GM18868 (cell line): Measurements from ENCODE around the gene TSPAN13.

Source experiments
- ATAC-seq: cut with Tn5 transposase; IDR thresholded peaks from one replicate; pipeline ENCODE4 v1.9.1; 2021; ENCODE audit warnings: mild to moderate bottlenecking, moderate library complexity; ENCODE audit not compliant: unreplicated experiment

Gene TSPAN13

DNA sequence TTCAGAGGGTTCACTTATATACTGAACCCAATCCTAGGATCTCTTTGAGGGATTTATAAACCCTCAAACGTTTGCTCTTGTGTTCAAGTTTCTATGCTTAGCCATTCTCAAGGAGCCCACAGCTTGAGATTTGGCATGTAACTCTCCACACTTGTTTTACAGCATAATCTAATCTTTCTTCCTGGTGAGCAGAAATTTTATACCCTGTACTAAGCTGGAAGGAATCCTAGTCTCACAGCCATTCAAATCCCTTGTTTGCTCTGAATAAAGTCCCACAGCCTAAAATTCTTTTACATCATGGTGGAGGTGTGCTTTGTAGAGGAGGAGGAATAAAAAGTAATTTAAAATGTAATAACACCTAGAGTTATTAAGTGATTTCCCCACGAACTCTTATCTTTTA, 56.6 kb downstream of the TSPAN13 start:
- no peak for ATAC-seq

DNA sequence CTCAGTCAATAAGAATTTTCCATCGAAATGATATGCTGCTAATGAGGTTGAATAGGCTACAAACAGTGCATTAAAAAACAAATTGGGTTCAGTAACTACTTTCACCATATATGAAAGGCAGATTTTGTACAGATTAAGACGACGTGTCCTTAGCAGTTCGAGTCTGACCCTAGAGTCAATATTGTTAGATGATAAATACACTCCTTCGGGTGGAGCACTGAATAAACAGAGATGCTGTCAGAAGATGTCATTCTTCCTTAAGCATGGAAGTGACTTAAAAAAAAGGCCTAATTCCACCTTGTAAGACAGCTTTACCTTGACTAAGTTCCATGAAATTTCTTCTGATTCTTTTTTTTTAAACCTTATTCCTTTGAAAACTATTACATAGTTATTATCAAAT, 57.0 kb downstream of the TSPAN13 start:
- no peak for ATAC-seq

DNA sequence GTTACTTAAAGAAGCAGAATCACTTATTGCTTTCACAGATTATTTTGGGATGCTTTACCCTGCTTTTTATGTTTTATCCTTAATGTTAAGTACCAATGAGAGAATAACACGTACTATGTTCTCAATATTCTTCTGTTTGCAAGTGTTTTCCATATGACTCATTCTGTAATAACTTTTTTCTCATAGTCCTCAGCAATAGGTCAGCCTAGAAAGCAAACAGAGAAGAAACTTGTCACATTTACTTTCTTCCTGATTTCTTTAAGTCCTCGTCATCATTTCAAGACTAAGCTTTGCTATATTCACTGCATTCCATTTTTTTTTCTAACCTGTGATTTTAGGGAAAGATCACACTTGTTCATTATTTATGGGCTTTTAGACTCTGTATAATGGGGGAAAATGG, 58.0 kb downstream of the TSPAN13 start:
- no peak for ATAC-seq

DNA sequence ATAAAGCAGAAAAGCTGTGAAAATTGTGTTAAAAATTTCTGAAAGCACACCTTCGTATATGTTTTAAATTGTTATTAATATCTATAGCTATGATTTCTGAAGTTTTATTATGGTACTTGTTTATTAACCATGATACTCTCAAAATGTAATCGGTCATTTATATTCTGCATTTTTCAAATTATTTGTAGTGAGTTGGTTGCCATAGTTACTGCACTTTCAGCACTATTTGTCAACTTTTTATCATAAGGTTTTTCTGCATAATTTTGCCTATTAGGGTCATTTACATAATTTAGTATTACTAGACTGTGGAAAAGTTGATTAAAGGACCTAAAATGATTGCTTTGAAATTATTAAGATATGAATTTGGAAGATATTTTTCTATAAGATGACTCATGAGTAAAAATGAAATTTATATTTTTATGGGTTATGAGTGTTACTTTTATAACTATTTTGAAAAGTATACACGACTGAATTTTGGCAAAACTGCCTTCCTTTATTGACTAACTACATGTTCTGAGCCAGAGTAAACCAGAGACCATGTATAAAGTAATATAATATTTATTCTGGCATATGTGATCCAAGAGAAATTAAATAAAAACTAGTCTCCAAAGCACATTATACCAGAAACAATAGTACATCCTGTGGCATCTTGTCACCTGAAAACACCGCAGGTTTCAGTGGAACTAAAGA, 59.1 kb downstream of the TSPAN13 start:
- ATAC-seq = no peak

DNA sequence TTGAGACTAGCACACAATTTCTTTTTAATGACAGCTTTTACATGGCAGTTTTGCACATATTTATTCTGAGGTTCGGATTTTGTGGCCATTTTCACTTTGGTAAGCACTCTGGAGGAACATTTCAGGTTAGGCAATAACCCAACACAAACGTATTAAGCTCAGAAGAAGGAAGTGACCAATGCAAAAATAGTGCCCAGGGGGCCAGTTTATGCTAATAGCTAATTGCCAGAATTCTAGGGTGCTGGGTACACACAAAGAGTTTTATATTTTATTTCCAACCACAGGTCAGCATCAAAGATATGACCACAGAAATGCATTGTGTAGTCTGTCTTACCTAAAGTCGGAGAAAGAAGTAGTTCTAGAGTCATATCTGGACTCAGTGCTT, 59.7 kb downstream of the TSPAN13 start:
- ATAC-seq = no peak

DNA sequence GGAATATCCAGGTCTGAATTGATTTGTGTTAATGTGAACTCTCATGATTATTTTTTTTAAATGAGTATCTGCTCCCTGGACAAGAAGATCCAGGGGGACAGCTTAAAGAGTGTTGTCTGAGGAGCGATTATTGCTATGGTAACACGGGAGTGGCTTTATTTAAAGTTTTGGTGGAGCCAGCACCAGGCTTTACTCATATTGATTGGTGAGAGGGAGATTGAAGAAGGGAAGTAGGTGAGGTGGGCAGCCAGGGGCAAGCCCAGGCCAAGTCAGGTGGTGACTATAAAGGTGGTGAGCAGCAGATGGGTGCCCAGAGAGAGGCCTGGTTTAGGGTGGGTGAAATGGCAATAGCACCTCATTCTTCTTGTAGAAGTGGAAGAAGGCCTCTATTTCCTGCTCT, 61.4 kb downstream of the TSPAN13 start:
- no peak for ATAC-seq

DNA sequence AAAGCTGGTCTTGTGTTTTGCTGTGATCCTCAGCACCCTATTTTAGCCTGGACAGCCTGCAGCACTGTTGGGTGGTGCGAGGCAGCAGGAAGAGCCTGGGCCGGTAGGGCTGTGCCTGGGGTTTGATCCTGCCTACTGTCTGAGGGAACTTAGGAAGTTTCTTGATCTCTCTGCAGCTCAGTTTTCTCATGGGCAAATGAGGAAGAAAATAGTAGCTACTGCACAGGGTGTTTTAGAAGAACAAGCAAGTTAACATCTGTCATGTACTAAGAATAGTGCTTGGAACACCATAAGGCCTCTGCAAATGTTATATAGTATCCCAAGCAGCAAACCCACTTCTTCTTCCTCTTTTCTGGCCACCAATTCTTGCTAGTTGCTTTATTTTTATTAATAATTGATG, 63.3 kb downstream of the TSPAN13 start:
- ATAC-seq = no peak

DNA sequence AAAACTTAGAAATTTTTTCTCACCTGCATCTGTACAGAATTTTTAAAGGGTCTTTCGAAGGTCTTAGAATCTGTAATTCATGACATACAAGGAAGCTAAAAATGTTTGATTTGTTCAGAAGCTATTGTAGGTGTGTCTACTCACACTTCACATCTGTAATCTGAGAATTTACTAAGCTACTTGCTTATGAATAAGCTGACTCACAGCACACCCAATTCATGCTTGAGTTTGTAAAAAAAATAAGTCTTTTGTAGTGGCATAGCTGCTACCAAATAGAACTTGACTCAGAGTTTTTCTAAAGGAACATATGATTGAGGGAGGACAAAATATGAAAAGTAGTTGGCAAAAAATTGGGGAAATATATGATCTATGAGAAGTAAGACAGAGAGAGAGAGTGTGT, 64.0 kb downstream of the TSPAN13 start:
- no peak for ATAC-seq

DNA sequence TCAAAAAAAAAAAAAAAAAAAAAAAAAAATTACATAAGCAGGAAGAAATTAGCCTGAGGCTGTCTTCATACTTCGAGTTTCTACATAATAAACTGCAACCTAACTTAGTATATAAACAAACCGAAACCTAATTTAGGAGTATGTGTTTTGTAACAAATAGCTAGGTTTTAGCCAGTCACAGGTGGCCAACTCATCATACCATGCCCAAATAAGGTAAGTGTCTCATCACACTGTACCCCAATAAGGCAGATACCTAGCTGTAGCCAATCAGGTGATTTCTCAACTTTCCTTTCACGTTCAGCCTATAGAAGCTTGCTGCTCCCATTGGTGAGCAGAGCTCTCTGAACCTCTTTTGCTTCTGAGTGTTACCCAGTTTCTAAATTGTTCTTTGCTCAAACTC, 65.2 kb downstream of the TSPAN13 start:
- no peak for ATAC-seq

DNA sequence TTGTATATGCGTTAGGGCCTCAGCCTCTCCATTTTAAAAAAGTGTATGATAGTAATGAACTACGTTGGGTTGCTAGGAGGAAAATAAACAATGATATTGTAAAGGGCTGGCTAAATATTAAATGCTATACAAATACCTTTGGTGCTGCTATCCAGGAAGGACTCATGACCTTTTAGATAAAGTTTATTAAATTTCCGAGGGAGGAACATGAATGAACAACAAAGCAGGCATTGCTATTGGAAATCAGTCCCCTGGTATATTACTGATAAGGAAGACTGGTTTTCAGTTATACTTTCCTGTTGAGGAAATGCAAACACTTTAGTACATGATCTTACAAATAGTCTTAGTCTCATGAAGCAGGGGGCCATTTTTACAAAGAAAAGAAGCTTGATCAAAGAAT, 68.5 kb downstream of the TSPAN13 start:
- no peak for ATAC-seq

DNA sequence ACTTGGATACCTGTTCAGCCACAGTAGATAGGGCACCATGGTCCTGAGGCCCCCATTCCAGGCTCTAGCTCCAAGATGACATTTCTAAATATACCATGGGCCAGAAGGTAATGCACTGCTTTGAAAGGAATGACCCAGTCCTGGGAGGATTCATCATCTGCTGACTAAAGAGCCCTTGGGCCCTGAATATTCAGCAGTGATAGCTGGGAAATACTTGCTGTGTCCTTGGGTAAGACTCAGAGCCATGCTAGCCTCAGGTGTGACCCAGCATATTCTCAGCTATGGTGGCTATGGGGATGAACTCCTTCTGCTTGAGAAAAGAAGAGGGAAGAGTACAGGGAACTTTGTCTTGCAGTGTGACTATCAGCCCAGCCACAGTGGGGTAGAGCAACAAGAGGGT, 72.5 kb downstream of the TSPAN13 start:
- ATAC-seq = no peak

DNA sequence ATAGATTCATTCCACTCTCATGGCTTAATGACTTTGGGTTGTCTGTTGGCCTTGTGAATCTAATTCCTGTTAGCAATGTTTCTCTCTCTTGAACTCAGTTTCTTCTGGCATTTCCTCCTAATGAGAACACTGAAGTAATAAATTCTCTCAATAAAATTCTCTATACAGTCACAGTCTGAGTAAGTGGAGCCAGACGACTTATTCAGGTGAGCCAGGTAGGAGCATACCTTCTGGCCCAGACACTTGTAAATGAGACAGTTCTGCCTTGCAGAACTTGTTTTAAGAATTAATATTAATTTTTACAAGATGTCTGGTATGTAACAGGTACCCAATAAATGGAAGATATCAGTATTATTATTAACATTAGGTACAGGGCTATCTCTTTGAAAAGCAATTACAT, 79.8 kb downstream of the TSPAN13 start:
- no peak for ATAC-seq
